ENCODE results near the gene GSTM3.

DNA sequence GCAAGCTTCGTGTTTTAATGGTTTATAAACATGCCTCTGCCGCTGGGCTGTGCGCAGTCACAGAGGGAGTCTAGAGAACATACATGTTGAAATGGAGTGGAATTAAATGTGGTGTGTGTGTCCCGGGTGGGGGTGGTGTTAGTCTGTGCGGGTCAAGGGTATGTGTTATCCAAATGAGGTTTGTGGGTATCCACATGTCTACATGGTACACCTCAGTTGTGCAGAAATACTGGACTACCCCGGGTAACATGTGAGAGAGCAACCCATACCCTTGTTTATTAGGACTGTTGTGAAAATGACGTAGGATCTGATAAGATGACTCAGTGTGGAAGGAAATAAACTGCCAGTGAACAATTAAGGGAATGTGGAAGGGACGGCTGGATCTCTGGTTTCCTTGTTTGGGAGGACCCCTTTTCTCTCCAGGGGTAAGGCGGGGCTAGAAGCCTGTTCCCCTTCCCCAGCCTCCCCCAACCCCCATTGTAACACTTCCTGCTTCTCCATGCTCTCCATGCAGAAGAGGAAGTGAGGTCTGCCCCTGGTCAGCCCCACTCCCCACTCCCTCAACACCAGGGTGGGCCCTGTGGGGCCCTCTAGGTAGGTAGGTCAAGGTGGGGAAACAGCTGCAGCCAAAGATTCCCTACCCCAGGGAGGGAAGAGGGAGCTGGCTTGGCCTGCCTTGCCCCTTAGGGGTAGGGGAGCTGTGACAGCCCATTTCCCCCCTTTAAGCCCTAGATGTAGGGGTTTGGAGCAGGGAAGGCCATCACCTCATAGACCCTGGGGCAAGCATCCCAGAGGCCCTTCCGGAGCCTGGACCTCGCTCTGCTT is 22.2 kb upstream of the GSTM3 start:
- TF ChIP-seq CTCF (IDR thresholded peaks at IDR 0.05; ENCODE audit: poor library complexity), result no peak
- TF ChIP-seq EZH2 (IDR thresholded peaks at IDR 0.05; ENCODE audit: borderline replicate concordance), result no peak
- TF ChIP-seq EZH2phosphoT487 (IDR thresholded peaks at IDR 0.05; ENCODE audit: low read depth, severe bottlenecking, unreplicated experiment), result no peak
